ENCODE results near the gene PRRG2.
A peak's percentile ranks its signal among the peaks of the same experiment; 100 is the strongest.

Gene PRRG2

GRCh38 chr19:49542446-49542845 lies 38.7 kb upstream of the PRRG2 start:
- Histone ChIP-seq H3K36me3 (peaks cover 0 to 58% (median 0%) of the 10 kb centered on the region in 11 experiments; a peak in 10 of 22 replicates), H3K9me3 (replicated peaks in 1 of 11) (no peaks in the 10 kb centered on the region), H3K4me1 (peaks cover 22 to 43% (median 36%) of the 10 kb centered on the region in 10 experiments), H3K27ac (no peak overlapping the region), H3K4me3 (no peak overlapping the region), H3K9ac (0 out of 22 replicates have a peak overlapping the region, but pooled peaks of 1 of the 11 experiments have one; percentile 37), H3K4me2 (peak overlapping the region in 1 of 11 experiments; percentile 14; a peak in 1 of 22 replicates), H4K20me1 (peaks cover 0 to 8% (median 0%) of the 10 kb centered on the region in 11 experiments; a peak in 1 of 22 replicates), H3K27me3 (no peaks in the 10 kb centered on the region)
- TF ChIP-seq Cebpa-rat (IDR thresholded peaks at IDR 0.05) = no peak

GRCh38 chr19:49543032-49543431 lies 38.1 kb upstream of the PRRG2 start:
- Histone ChIP-seq H3K9ac (peak overlapping the region in 3 of 11 experiments; percentile 11 to 37 (median 37); a peak in 2 of 22 replicates), H3K27ac (no peak overlapping the region), H3K4me2 (peak overlapping the region in 1 of 11 experiments; percentile 14; a peak in 1 of 22 replicates), H3K4me1 (peaks cover 16 to 38% (median 30%) of the 10 kb centered on the region in 10 experiments), H4K20me1 (peaks cover 0 to 8% (median 0%) of the 10 kb centered on the region in 11 experiments; a peak in 1 of 22 replicates), H3K36me3 (peaks cover 0 to 58% (median 0%) of the 10 kb centered on the region in 11 experiments; a peak in 10 of 22 replicates), H3K27me3 (no peaks in the 10 kb centered on the region), H3K9me3 (replicated peaks in 1 of 11) (no peaks in the 10 kb centered on the region), H3K4me3 (no peak overlapping the region)
- no peak for TF ChIP-seq Cebpa-rat (IDR thresholded peaks at IDR 0.05)

GRCh38 chr19:49544154-49544553 lies 37.0 kb upstream of the PRRG2 start:
- H3K9ac ChIP-seq = peak overlapping the region in 6 of 11 experiments; percentile 17 to 37 (median 25); a peak in 4 of 22 replicates
- no peak for TF ChIP-seq Cebpa-rat (IDR thresholded peaks at IDR 0.05)
- H4K20me1 ChIP-seq = peaks cover 0 to 8% (median 0%) of the 10 kb centered on the region in 11 experiments; a peak in 1 of 22 replicates
- peaks cover 8 to 27% (median 20%) of the 10 kb centered on the region in 10 experiments; a peak in 17 of 20 replicates for H3K4me1 ChIP-seq
- no peaks in the 10 kb centered on the region for H3K9me3 ChIP-seq (replicated peaks in 1 of 11)
- no peak overlapping the region for H3K4me3 ChIP-seq
- H3K27me3 ChIP-seq = no peaks in the 10 kb centered on the region
- no peak overlapping the region; a peak in 1 of 22 replicates for H3K27ac ChIP-seq
- H3K4me2 ChIP-seq = peak overlapping the region in 4 of 11 experiments; percentile 0 to 39 (median 24); a peak in 3 of 22 replicates
- peaks cover 0 to 57% (median 0%) of the 10 kb centered on the region in 11 experiments; a peak in 10 of 22 replicates for H3K36me3 ChIP-seq

DNA sequence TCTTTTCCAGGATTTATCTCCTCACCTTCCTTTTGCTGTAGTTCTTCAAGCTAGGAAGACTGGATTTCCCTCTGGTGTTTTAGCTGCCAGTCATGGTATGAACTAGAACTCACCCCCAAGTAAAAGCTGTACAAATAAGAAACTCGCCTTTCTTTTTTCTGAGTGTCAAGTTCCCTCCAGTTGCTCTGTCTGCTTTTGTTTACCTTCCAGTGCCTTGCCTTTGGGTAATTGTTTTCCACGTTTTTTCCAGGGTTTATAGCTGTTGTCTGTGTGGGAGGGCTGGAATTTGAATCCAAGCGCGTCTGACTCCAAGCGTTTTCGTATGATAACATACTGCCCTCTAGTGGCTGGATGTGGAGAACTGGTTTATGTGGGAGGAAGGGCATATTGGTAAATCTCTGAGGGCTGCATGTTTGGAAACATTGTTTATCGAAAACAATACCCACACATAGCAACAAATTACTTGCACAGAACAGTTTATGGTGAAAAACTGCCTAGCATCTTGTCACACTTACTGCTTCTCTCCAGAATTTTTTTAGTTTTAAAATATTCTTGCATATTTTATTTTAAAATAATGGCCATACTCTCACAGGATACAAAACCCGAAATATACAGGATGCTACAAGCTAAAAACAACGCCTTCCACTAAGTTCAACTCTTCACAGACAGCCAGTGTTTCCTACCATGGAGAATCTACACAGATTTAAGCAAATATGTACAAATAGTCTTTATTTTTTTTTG lies 34.1 kb upstream of the PRRG2 start:
- no peak overlapping the region; a peak in 2 of 22 replicates for H3K9ac ChIP-seq
- peaks cover 8 to 30% (median 16%) of the 10 kb centered on the region in 10 experiments; a peak in 15 of 20 replicates for H3K4me1 ChIP-seq
- H3K27ac ChIP-seq = peak overlapping the region in 2 of 11 experiments; percentile 20 to 28; a peak in 1 of 22 replicates
- H3K9me3 ChIP-seq (replicated peaks in 1 of 11) = no peaks in the 10 kb centered on the region
- H3K4me2 ChIP-seq = peak overlapping the region in 2 of 11 experiments; percentile 4 to 38; a peak in 1 of 22 replicates
- no peak overlapping the region for H3K4me3 ChIP-seq
- H4K20me1 ChIP-seq = peaks cover 0 to 8% (median 0%) of the 10 kb centered on the region in 11 experiments; a peak in 1 of 22 replicates
- no peak for TF ChIP-seq Cebpa-rat (IDR thresholded peaks at IDR 0.05)
- H3K36me3 ChIP-seq = peaks cover under 1 to 56% (median 16%) of the 10 kb centered on the region in 11 experiments; a peak in 17 of 22 replicates
- H3K27me3 ChIP-seq = no peaks in the 10 kb centered on the region

- H4K20me1 ChIP-seq = peaks cover 0 to 17% (median 0%) of the 10 kb centered on the region in 11 experiments; a peak in 2 of 22 replicates
- peaks cover 16 to 43% (median 28%) of the 10 kb centered on the region in 10 experiments for H3K4me1 ChIP-seq
- H3K9me3 ChIP-seq (replicated peaks in 1 of 11) = no peaks in the 10 kb centered on the region
- H3K4me3 ChIP-seq = no peak overlapping the region
- H3K4me2 ChIP-seq = no peak overlapping the region
- peak overlapping the region in 4 of 11 experiments; percentile 5 to 13 (median 10); a peak in 1 of 22 replicates for H3K9ac ChIP-seq
- peaks cover 8 to 46% (median 25%) of the 10 kb centered on the region in 11 experiments; a peak in 20 of 22 replicates for H3K36me3 ChIP-seq
- 0 out of 22 replicates have a peak overlapping the region, but pooled peaks of 1 of the 11 experiments have one; percentile 16 for H3K27ac ChIP-seq
- no peaks in the 10 kb centered on the region for H3K27me3 ChIP-seq
- no peak for TF ChIP-seq Cebpa-rat (IDR thresholded peaks at IDR 0.05)
These were observed 32.1 kb upstream of the PRRG2 start for GRCh38 chr19:49549045-49549444.

DNA sequence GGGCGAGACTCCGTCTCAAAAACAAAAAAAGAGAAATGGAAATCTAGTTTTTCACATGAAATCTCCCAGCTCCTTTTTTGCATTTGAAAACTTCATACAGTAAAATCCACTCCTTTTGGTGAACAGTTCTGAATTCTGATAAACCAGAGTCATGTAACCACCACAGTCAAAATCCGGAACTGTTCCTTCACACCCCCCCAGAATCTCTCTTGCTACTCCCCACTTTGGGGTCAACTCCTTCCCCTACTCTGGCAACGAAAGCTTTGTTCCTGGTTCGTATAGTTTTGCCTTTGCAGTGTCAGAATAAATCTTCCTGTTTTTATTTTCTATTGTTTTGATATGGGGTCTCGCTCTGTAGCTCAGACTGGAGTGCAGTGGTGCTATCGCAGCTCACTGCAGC lies 29.6 kb upstream of the PRRG2 start:
- Histone ChIP-seq H4K20me1 (peaks cover 0 to 29% (median 3%) of the 10 kb centered on the region in 11 experiments; a peak in 4 of 22 replicates), H3K4me2 (0 out of 22 replicates have a peak overlapping the region, but pooled peaks of 1 of the 11 experiments have one; percentile 69), H3K27me3 (no peaks in the 10 kb centered on the region), H3K4me3 (no peak overlapping the region), H3K4me1 (peaks cover 26 to 59% (median 39%) of the 10 kb centered on the region in 10 experiments), H3K9me3 (replicated peaks in 1 of 11) (no peaks in the 10 kb centered on the region), H3K27ac (no peak overlapping the region), H3K36me3 (peaks cover 26 to 68% (median 42%) of the 10 kb centered on the region in 11 experiments), H3K9ac (0 out of 22 replicates have a peak overlapping the region, but pooled peaks of 1 of the 11 experiments have one; percentile 18)
- no peak for TF ChIP-seq Cebpa-rat (IDR thresholded peaks at IDR 0.05)

- peaks cover 0 to 38% (median 4%) of the 10 kb centered on the region in 11 experiments; a peak in 5 of 22 replicates for H4K20me1 ChIP-seq
- peaks cover 26 to 56% (median 35%) of the 10 kb centered on the region in 10 experiments for H3K4me1 ChIP-seq
- H3K27me3 ChIP-seq = no peaks in the 10 kb centered on the region
- no peak for TF ChIP-seq Cebpa-rat (IDR thresholded peaks at IDR 0.05)
- H3K4me3 ChIP-seq = no peak overlapping the region
- H3K4me2 ChIP-seq = peak overlapping the region in 4 of 11 experiments; percentile 15 to 77 (median 69); a peak in 8 of 22 replicates
- peaks cover 38 to 80% (median 54%) of the 10 kb centered on the region in 11 experiments for H3K36me3 ChIP-seq
- peak overlapping the region in 5 of 11 experiments; percentile 7 to 39 (median 36); a peak in 6 of 22 replicates for H3K27ac ChIP-seq
- no peaks in the 10 kb centered on the region for H3K9me3 ChIP-seq (replicated peaks in 1 of 11)
- H3K9ac ChIP-seq = peak overlapping the region in 3 of 11 experiments; percentile 18 to 57 (median 48); a peak in 3 of 22 replicates
These were observed 28.4 kb upstream of the PRRG2 start for GRCh38 chr19:49552749-49553148.

GRCh38 chr19:49553451-49554271 lies 27.5 kb upstream of the PRRG2 start:
- Histone ChIP-seq H3K27me3 (no peaks in the 10 kb centered on the region), H3K27ac (peak overlapping the region in 7 of 11 experiments; percentile 4 to 69 (median 54); a peak in 4 of 22 replicates), H4K20me1 (peaks cover 0 to 47% (median 4%) of the 10 kb centered on the region in 11 experiments; a peak in 7 of 22 replicates), H3K9me3 (replicated peaks in 1 of 11) (no peaks in the 10 kb centered on the region), H3K36me3 (peaks cover 47 to 85% (median 63%) of the 10 kb centered on the region in 11 experiments), H3K9ac (peak overlapping the region in 4 of 11 experiments; percentile 15 to 36 (median 25); a peak in 2 of 22 replicates), H3K4me1 (peaks cover 26 to 56% (median 35%) of the 10 kb centered on the region in 10 experiments), H3K4me3 (no peak overlapping the region), H3K4me2 (peak overlapping the region; percentile 48 to 78 (median 68); a peak in 21 of 22 replicates)
- no peak for TF ChIP-seq Cebpa-rat (IDR thresholded peaks at IDR 0.05)
